ENCODE results near the gene BDP1. TPM values are rescaled to one million over a fixed set of nuclear protein-coding genes. Genes with fewer than 3 reads are reported as not detected.
"Not testable (repeated sequence)": the region's sequence is repeated elsewhere in the genome, so short reads cannot be mapped to it uniquely, and the experiment has no call there.

Gene BDP1
- total RNA-seq, 1 experiment from 2014 or later: 22.0 TPM

DNA sequence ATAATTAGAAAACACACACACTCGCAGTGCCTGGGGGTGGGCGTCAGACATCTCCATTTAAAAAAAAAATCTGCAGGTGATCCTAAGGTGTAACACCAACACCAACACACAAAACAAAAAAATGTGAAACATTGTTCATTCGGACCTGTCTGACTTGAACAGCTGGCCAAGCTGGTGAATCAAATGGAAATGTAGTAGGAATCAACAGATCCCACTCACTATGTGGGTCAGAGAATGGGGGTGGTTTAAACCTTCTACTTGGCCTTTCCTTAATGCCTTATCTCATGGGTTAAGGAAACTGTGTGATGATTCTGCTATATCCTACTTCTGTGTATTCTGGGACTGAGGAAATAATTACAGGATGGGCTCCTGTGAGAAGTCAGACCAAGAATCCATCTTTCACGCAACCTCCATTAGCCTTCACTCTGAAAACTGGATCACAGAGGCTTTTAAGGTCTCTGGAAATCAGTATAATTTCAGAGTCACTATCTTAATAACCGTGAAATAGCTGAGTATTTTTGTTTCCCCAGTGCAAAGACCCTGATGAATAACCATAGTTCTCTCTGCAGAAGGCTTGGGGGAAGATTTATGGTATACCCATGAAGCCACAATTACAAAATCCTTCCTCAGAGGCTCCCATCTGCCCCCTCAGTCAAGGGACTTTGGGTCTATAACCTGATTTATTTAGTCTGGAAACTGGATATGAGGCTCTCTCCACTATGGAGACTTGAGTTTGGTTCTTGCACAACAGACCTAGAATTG lies 114.5 kb downstream of the BDP1 start:
- Histone ChIP-seq H3K79me2 (ENCODE audit: insufficient read depth, low read length) (no peaks in the 10 kb centered on the region), H3K4me3 (replicated peaks in 1 of 2; ENCODE audit: low read depth in 1 of 2, low read length in 2 of 2) (no peak overlapping the region), H4K20me1 (ENCODE audit: insufficient read depth) (no peaks in the 10 kb centered on the region), H3K4me1 (ENCODE audit: control insufficient read depth in 1 of 2, insufficient read depth in 2 of 2, low read length in 2 of 2) (no peaks in the 10 kb centered on the region), H3K9me3 (ENCODE audit: control insufficient read depth in 1 of 2, insufficient read depth in 1 of 2, low read depth in 1 of 2, low read length in 2 of 2) (no peaks in the 10 kb centered on the region), H3K36me3 (ENCODE audit: control insufficient read depth in 1 of 2, insufficient read depth in 2 of 2, low read length in 2 of 2) (peaks cover 6 to 9% of the 10 kb centered on the region in 2 experiments; a peak in 2 of 4 replicates), H3K9me2 (ENCODE audit: insufficient read depth) (no peaks in the 10 kb centered on the region), H3K27me3 (ENCODE audit: insufficient read depth, low read length) (no peaks in the 10 kb centered on the region), H3K4me2 (ENCODE audit: low read length) (no peak overlapping the region), H3K9ac (ENCODE audit: low read length) (no peak overlapping the region), H2AFZ (ENCODE audit: low read depth, low read length, poor library complexity, severe bottlenecking) (no peak overlapping the region), H3K27ac (ENCODE audit: low read depth, low read length) (no peak overlapping the region)
- TF ChIP-seq SP1 (IDR thresholded peaks at IDR 0.05; ENCODE audit: low read depth) (no peak), TCF7L2 (IDR thresholded peaks at IDR 0.05; ENCODE audit: borderline replicate concordance, extremely low read depth, insufficient read depth, insufficient read length) (no peak), YY1 (IDR thresholded peaks at IDR 0.05; ENCODE audit: extremely low read depth, insufficient replicate concordance, low read depth, low read length) (no peak), ZNF274 (IDR thresholded peaks at IDR 0.05; ENCODE audit: low read depth, low read length) (no peak), CBX3 (IDR thresholded peaks at IDR 0.05; ENCODE audit: low read depth) (no peak), ZBTB33 (IDR thresholded peaks at IDR 0.05; ENCODE audit: extremely low read depth, insufficient replicate concordance, low read length) (no peak), POLR2AphosphoS5 (IDR thresholded peaks at IDR 0.05; ENCODE audit: low read depth, low read length) (no peak)
- TF ChIP-seq, protein P1, sequence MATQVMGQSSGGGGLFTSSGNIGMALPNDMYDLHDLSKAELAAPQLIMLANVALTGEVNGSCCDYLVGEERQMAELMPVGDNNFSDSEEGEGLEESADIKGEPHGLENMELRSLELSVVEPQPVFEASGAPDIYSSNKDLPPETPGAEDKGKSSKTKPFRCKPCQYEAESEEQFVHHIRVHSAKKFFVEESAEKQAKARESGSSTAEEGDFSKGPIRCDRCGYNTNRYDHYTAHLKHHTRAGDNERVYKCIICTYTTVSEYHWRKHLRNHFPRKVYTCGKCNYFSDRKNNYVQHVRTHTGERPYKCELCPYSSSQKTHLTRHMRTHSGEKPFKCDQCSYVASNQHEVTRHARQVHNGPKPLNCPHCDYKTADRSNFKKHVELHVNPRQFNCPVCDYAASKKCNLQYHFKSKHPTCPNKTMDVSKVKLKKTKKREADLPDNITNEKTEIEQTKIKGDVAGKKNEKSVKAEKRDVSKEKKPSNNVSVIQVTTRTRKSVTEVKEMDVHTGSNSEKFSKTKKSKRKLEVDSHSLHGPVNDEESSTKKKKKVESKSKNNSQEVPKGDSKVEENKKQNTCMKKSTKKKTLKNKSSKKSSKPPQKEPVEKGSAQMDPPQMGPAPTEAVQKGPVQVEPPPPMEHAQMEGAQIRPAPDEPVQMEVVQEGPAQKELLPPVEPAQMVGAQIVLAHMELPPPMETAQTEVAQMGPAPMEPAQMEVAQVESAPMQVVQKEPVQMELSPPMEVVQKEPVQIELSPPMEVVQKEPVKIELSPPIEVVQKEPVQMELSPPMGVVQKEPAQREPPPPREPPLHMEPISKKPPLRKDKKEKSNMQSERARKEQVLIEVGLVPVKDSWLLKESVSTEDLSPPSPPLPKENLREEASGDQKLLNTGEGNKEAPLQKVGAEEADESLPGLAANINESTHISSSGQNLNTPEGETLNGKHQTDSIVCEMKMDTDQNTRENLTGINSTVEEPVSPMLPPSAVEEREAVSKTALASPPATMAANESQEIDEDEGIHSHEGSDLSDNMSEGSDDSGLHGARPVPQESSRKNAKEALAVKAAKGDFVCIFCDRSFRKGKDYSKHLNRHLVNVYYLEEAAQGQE (IDR thresholded peaks at IDR 0.05; ENCODE audit: low read depth): no peak
- TF ChIP-seq, protein P2, sequence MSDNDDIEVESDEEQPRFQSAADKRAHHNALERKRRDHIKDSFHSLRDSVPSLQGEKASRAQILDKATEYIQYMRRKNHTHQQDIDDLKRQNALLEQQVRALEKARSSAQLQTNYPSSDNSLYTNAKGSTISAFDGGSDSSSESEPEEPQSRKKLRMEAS (IDR thresholded peaks at IDR 0.05): no peak
- ChIA-PET RAD21 (ENCODE audit: low non-redundant PET in 1 of 2, low total read pairs in 2 of 2, uncharacterized antibody in 2 of 2, unreplicated experiment in 2 of 2) (no interaction called here), POLR2A (no interaction called here), CTCF (no interaction called here)
- ATAC-seq (no peak), DNase-seq (ENCODE audit: low read depth, low spot score) (no peak)
- intact Hi-C loops (cut with micrococcal nuclease): loop anchor here (10.0 kb wide), 1 partner anchor 55 kb away; no protein-coding TSS in a partner anchor
- BruUV-seq (replicated peaks): TSS peak; percentile 27

GRCh38 chr5:71571811-71572210 lies 116.4 kb downstream of the BDP1 start:
- H4K20me1 ChIP-seq (ENCODE audit: insufficient read depth); H3K79me2 ChIP-seq (ENCODE audit: insufficient read depth, low read length); H3K27me3 ChIP-seq (ENCODE audit: insufficient read depth, low read length); H3K9ac ChIP-seq (ENCODE audit: low read length); H2AFZ ChIP-seq (ENCODE audit: low read depth, low read length, poor library complexity, severe bottlenecking); H3K36me3 ChIP-seq (ENCODE audit: control insufficient read depth in 1 of 2, insufficient read depth in 2 of 2, low read length in 2 of 2); ATAC-seq; H3K27ac ChIP-seq (ENCODE audit: low read depth, low read length); BruUV-seq (replicated peaks); H3K9me3 ChIP-seq (ENCODE audit: control insufficient read depth in 1 of 2, insufficient read depth in 1 of 2, low read depth in 1 of 2, low read length in 2 of 2); intact Hi-C loops (cut with micrococcal nuclease); H3K9me2 ChIP-seq (ENCODE audit: insufficient read depth); H3K4me3 ChIP-seq (replicated peaks in 1 of 2; ENCODE audit: low read depth in 1 of 2, low read length in 2 of 2); H3K4me1 ChIP-seq (ENCODE audit: control insufficient read depth in 1 of 2, insufficient read depth in 2 of 2, low read length in 2 of 2); DNase-seq (ENCODE audit: low read depth, low spot score); POLR2A ChIA-PET; H3K4me2 ChIP-seq (ENCODE audit: low read length); CTCF ChIA-PET; RAD21 ChIA-PET (ENCODE audit: low non-redundant PET in 1 of 2, low total read pairs in 2 of 2, uncharacterized antibody in 2 of 2, unreplicated experiment in 2 of 2): not testable (repeated sequence)
